ENCODE measurements around the gene HOXA3.

- TF ChIP-seq REST (IDR thresholded peaks at IDR 0.05; ENCODE audit: insufficient replicate concordance, low read depth) (no peak), POLR2AphosphoS5 (IDR thresholded peaks at IDR 0.05; ENCODE audit: low read depth) (no peak), CTCF (IDR thresholded peaks at IDR 0.05; ENCODE audit: insufficient read depth, low read length) (no peak), GABPA (IDR thresholded peaks at IDR 0.05; ENCODE audit: low read depth) (no peak), SPI1 (IDR thresholded peaks at IDR 0.05; ENCODE audit: borderline replicate concordance, low read depth) (no peak)
These were observed 30.7 kb downstream of the HOXA3 start for GRCh38 chr7:27121684-27122076.

Measured in HL-60 (cell line).